GM18498 (cell line): ENCODE data around the gene HTT.
"Not testable (repeated sequence)": the region's sequence is repeated elsewhere in the genome, so short reads cannot be mapped to it uniquely, and the experiment has no call there.

Experiments
- ATAC-seq: cut with Tn5 transposase; IDR thresholded peaks from one replicate; pipeline ENCODE4 v1.9.1; 2021; ENCODE audit warnings: mild to moderate bottlenecking, moderate library complexity; ENCODE audit not compliant: unreplicated experiment

Gene HTT

DNA sequence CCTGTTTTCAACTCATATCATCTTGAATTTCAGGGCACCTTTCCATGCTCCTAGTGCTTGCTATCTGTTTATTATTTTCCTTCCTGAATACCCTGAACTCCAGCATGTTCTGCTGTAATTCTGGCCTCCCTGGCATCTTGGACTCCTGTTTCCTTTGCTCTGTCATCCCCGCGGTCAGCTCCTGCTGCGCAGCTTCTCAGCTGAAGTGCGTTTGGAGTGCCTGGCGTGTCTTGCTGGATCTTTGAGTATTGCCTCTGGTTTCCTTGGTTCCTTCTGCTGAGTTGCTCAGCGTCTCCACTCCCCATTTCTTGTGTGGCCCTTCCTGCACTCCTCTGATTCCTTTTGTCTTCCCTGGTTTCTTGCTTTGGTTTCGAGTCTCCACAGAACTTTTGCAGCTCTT is 84.4 kb downstream of the HTT start:
- ATAC-seq = no peak

DNA sequence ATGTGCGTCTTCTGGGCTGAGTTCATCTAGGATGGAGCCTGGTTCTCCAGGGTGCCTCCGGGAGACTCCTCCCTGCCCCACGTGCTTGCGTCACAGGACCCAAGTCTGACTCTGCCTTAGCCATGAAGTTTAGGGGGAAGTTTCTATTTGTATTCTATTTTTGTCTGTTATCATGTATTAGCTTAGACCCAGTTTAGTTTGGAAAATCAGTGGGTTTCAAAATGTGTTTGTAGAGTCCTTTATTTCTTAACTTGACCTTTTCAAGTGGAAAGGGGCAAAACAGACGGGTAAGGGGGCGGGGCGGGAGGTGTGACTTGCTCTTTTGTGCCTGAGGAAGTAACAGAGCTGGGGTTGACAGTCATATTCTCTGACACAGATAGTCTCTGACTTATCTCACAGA is 86.0 kb downstream of the HTT start:
- ATAC-seq = no peak

- not testable (repeated sequence) for ATAC-seq
These were observed 86.6 kb downstream of the HTT start for GRCh38 chr4:3161044-3161443.

- ATAC-seq = not testable (repeated sequence)
These were observed 92.0 kb downstream of the HTT start for GRCh38 chr4:3166434-3166833.

DNA sequence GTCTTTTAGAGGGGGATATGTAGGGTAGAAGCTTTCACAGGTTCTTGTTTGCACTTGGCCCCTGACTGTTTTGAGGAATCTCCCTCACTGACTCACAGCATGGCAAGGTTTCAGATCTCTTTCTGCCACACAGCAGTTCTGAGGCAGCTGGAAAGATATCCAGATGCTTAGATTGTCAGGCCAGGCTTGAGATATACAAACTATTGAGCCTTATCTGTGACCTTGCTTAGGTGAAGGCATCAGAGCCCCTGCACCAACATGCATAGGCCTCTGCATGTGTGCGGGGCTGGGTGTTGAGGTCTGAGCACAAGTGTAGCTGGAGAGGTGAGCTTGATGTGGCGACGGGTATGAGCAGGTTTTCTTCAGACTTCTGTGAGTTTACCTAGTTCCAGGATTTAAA is 93.5 kb downstream of the HTT start:
- no peak for ATAC-seq

DNA sequence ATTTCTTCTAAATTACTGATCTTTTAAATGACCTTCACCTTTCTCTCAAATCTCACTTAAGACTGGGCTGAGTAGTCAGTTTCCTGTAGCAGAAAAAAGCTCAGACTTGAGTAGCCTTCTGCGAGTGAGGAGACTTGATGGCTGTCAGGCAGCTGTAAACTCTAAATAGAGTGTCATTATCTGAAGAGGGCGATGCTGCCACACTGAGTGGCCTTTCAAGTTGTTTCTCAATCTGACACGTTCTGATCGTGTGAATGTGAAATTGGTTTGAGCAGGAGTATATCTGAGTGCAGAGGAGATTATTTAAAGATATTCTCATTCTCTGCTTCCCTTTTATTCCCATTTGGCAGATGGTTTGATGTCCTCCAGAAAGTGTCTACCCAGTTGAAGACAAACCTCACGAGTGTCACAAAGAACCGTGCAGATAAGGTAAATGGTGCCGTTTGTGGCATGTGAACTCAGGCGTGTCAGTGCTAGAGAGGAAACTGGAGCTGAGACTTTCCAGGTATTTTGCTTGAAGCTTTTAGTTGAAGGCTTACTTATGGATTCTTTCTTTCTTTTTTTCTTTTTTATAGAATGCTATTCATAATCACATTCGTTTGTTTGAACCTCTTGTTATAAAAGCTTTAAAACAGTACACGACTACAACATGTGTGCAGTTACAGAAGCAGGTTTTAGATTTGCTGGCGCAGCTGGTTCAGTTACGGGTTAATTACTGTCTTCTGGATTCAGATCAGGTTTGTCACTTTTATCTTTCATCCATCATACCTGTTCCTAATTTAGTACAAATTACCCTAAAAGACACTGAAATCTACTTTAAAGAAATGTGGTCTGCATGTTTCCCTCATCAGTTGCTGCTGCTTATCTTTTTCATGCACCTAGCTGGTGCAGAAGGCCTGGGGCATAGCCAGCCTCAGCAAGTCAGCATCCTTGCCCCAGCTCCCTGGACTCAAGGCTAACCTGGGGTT is 100.2 kb downstream of the HTT start:
- ATAC-seq = no peak

GRCh38 chr4:3176367-3177229 is 102.1 kb downstream of the HTT start:
- ATAC-seq = no peak

DNA sequence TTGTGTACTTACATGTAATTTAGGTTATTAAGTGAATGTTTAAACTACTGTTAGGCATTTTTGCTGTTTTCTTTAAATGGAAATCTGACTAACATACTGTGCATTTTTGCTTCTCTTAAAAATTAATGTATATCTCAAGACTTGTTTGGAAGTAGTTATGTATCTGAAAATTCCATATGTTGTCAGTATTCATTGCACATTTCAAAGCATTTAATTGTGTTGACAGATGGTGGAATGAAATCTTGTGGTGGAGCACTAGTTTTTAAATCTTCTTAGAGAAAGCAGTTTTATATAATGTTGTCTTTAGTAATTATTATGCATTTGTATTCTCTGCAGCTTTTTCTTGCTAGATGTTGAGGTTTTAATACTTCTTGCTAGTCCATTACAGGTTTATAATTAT is 102.9 kb downstream of the HTT start:
- no peak for ATAC-seq

GRCh38 chr4:3177905-3178304 is 103.4 kb downstream of the HTT start:
- ATAC-seq = no peak

GRCh38 chr4:3178351-3178750 is 103.9 kb downstream of the HTT start:
- no peak for ATAC-seq

GRCh38 chr4:3179126-3179706 is 104.7 kb downstream of the HTT start:
- ATAC-seq = no peak

- ATAC-seq = no peak
These were observed 108.5 kb downstream of the HTT start for GRCh38 chr4:3183008-3183407.

DNA sequence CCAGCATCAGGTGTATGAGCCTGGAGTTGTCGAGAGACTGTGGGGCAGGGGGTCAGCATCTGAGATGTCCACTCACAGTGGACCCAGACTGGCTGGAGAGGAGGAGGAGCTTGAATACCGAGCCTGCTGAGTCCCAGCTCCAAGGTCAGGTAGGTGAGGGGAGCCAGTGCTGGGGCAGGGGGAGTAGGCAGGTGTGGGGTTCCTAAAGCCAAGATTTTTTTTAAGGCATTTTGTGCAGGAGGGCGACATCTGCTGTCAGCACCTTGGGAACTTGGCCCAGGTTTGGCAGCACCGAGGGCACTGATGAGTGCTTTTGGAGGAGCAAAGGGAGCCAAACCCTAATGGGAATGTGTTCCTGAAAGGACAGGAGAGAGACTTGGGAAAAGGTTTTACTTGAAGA is 110.2 kb downstream of the HTT start:
- no peak for ATAC-seq

- ATAC-seq = no peak
These were observed 112.1 kb downstream of the HTT start for GRCh38 chr4:3186609-3187008.

GRCh38 chr4:3188118-3188517 is 113.6 kb downstream of the HTT start:
- ATAC-seq = no peak

DNA sequence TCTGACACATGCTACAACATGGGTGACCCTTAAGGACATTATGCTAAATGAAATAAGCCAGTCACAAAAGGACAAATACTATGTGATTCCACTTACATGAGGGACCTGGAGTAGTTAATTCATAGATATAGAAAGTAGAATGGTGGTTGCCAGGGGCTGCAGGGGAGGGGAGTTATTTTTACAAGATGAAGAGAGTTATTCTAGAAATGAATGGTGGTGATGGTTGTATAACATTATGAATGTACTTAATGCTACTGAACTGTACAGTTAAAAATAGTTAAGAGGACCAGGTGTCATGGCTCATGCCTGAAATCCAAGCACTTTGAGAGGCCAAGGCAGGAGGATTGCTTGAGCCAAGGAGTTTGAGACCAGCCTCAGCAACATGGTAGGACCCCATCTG is 115.0 kb downstream of the HTT start:
- no peak for ATAC-seq

DNA sequence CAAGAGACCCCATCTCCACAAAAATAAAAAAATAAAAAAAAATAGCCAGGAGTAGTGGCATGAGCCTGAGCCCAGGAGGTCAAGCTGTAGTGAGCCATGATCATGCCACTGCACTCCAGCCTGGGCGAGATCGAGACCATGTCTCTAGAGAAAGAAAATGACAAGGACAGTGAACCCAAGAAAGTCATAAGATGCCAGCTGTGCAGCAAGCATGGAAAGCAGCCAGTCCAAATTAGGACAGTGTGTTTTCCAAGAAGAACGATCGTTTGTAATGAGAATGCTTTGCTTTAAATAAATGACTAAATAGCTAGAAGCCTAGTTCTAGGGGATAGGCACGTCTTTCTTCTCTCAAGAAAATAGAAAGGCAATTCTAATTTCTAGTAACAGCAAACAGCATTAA is 116.1 kb downstream of the HTT start:
- no peak for ATAC-seq

- ATAC-seq = no peak
These were observed 117.7 kb downstream of the HTT start for GRCh38 chr4:3192188-3192587.

- ATAC-seq = no peak
These were observed 118.3 kb downstream of the HTT start for GRCh38 chr4:3192827-3193226.

DNA sequence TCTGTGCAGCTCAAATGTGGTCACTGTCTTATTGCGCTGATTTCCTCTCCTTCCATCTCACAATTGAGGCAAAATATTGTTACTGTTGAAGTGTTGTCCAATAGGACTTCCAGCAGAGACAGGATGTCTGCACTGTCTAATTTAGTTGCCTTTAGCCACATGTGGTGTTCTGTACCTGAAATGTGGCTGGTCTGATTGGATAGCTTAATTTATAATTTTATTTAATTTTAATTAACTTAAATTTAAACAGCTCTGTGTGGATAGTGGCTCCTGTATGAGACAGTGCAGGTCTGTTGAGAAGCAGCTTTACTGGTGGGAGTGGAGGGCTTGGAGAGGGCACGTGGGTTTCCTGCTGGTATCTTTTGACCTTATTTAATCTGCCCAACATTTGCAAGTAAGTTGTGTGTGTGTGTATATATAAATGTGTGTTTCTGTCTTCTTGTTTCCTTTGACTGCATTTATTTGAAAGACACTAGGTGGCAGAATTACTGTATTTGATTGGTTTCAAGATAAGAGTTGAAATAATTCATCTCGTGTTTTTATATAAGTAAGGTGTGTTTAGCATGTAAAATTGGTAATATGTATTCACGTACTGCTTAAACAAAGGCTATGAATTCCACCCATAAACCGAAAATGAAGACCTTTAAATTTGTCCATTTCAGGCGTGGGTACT is 119.2 kb downstream of the HTT start:
- ATAC-seq = no peak
